Smooth muscle cell (in vitro differentiated cells): ENCODE results near the gene SPAG9. TPM values are rescaled to one million over a fixed set of nuclear protein-coding genes. Genes with fewer than 3 reads are reported as not detected.

Source experiments
- DNase-seq: peaks from one replicate; lab custom pipeline; 2025; ENCODE audit not compliant: unreplicated experiment; lab: John Stamatoyannopoulos, UW
- H2AFZ ChIP-seq: fragments of 200-600 bp; sonication (generic); 2 replicates; pipeline ENCODE4 v1.6.0; 2016; ENCODE audit warnings: antibody characterized with exemption, low read depth, mild to moderate bottlenecking
- H3F3A ChIP-seq: fragments of 200-600 bp; sonication (generic); 2 replicates; pipeline ENCODE4 v1.6.0; 2017; ENCODE audit warnings: antibody characterized with exemption, low read depth
- H3K27ac ChIP-seq: fragments of 200-600 bp; sonication (generic); 2 replicates; pipeline ENCODE4 v1.5.1; 2016; ENCODE audit warnings: low read depth, mild to moderate bottlenecking
- H3K27me3 ChIP-seq: fragments of 200-600 bp; sonication (generic); 2 replicates; pipeline ENCODE4 v1.6.1; 2016; ENCODE audit warnings: low read depth, mild to moderate bottlenecking
- H3K36me3 ChIP-seq: fragments of 200-600 bp; sonication (generic); 2 replicates; pipeline ENCODE4 v1.5.1; 2016; ENCODE audit warnings: low read depth
- H3K4me1 ChIP-seq: fragments of 200-600 bp; sonication (generic); 2 replicates; pipeline ENCODE4 v1.5.1; 2016; ENCODE audit warnings: low read depth
- H3K4me2 ChIP-seq: fragments of 200-600 bp; sonication (generic); 2 replicates; pipeline ENCODE4 v1.6.0; 2016; ENCODE audit warnings: mild to moderate bottlenecking
- H3K4me3 ChIP-seq: fragments of 200-600 bp; sonication (generic); 2 replicates; pipeline ENCODE4 v1.5.1; 2016; ENCODE audit warnings: mild to moderate bottlenecking
- H3K79me2 ChIP-seq: fragments of 200-600 bp; sonication (generic); 2 replicates; pipeline ENCODE4 v1.6.0; 2016; ENCODE audit warnings: low read depth, mild to moderate bottlenecking
- H3K9ac ChIP-seq: fragments of 200-600 bp; sonication (generic); 2 replicates; pipeline ENCODE4 v1.6.0; 2016; ENCODE audit warnings: low read depth
- H3K9me3 ChIP-seq: fragments of 200-600 bp; sonication (generic); replicated peaks from 2 replicates; pipeline ENCODE4 v1.5.1; 2016; ENCODE audit warnings: low read depth
- H4K20me1 ChIP-seq: fragments of 200-600 bp; sonication (generic); 2 replicates; pipeline ENCODE4 v1.6.0; 2016; ENCODE audit warnings: low read depth
- WGBS: methylation state at CpG from one replicate; pipeline ENCODE4 v1.1.7; 2016; ENCODE audit warnings: low lambda C conversion rate; 5-methylcytosine and 5-hydroxymethylcytosine counted together
- polyA plus RNA-seq: library from polyadenylated mRNA; unstranded; fragments of >200 nt; fragmentation: Nextera tagmentation; extraction: Ambion mirVana; gene quantifications from 2 replicates; pipeline ENCODE4 v1.2.1, GENCODE V29; 2016
- total RNA-seq: library from RNA; depleted of rRNA; stranded (reverse); fragments of >200 nt; gene quantifications from 2 replicates; pipeline ENCODE4 v1.2.3, GENCODE V29; 2014
- TF ChIP-seq, protein P1 (sequence below): fragments of 200-600 bp; sonication (generic); IDR thresholded peaks from 2 replicates; pipeline ENCODE4 v1.5.1; 2017; ENCODE audit warnings: borderline replicate concordance, mild to moderate bottlenecking, antibody characterized with exemption; ENCODE audit not compliant: insufficient read depth, poor library complexity, severe bottlenecking

SPAG9 gene
- total and polyA plus RNA-seq, 2 experiments from 2014 or later, result 29.1 to 64.8 TPM

DNA sequence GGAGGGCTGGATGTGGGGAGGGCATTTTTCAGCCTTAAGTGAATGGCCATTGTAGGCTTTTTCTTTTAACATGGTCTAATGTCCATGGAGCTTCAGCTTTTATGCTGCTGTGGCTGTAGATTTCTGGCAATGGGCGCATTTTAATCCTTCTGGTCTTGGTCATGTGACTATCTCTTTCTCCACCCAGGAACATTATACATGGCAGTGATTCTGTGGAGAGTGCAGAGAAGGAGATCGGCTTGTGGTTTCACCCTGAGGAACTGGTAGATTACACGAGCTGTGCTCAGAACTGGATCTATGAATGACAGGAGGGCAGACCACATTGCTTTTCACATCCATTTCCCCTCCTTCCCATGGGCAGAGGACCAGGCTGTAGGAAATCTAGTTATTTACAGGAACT, 40.9 kb upstream of the SPAG9 start:
- H3K27ac ChIP-seq, result no peak overlapping the region
- H3F3A ChIP-seq, result no peaks in the 10 kb centered on the region
- no peak overlapping the region for H2AFZ ChIP-seq
- H3K36me3 ChIP-seq, result peaks cover 10% of the 10 kb centered on the region
- no peak overlapping the region for H3K4me3 ChIP-seq
- peaks cover 15% of the 10 kb centered on the region for H3K79me2 ChIP-seq
- no peak overlapping the region for H3K4me2 ChIP-seq
- no peaks in the 10 kb centered on the region for H4K20me1 ChIP-seq
- H3K9ac ChIP-seq, result no peak overlapping the region
- TF ChIP-seq, protein P1, sequence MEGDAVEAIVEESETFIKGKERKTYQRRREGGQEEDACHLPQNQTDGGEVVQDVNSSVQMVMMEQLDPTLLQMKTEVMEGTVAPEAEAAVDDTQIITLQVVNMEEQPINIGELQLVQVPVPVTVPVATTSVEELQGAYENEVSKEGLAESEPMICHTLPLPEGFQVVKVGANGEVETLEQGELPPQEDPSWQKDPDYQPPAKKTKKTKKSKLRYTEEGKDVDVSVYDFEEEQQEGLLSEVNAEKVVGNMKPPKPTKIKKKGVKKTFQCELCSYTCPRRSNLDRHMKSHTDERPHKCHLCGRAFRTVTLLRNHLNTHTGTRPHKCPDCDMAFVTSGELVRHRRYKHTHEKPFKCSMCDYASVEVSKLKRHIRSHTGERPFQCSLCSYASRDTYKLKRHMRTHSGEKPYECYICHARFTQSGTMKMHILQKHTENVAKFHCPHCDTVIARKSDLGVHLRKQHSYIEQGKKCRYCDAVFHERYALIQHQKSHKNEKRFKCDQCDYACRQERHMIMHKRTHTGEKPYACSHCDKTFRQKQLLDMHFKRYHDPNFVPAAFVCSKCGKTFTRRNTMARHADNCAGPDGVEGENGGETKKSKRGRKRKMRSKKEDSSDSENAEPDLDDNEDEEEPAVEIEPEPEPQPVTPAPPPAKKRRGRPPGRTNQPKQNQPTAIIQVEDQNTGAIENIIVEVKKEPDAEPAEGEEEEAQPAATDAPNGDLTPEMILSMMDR, result no peak
- no peaks in the 10 kb centered on the region for H3K27me3 ChIP-seq
- H3K9me3 ChIP-seq, result no peaks in the 10 kb centered on the region
- H3K4me1 ChIP-seq, result no peaks in the 10 kb centered on the region
- WGBS, result 97% methylated on average over 3 of the region's 3 CpGs
- no peak for DNase-seq

DNA sequence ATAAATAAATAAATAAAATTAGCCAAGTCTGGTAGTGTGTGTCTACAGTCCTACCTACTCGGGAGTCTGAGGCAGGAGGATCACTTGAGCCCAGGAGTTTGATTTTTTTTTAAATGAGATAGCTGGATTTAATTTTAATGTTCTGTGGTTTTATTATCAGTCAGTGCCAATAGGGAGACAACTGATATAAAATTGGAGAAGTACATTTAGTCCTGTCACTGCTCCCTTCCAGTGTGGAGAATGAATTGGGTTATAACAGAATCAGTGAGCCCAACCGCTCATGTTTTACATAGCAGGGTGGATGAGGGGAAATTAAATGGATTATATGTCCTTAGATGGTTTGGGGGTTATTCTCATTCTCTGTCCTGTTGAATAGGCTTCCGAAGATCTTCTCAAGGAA, 38.9 kb upstream of the SPAG9 start:
- H3K27ac ChIP-seq, result no peak overlapping the region
- H3K4me1 ChIP-seq, result peaks cover 5% of the 10 kb centered on the region
- H3K36me3 ChIP-seq, result peaks cover 10% of the 10 kb centered on the region
- no peaks in the 10 kb centered on the region for H3F3A ChIP-seq
- TF ChIP-seq, protein P1, result no peak
- 98% methylated on average over 3 of the region's 3 CpGs for WGBS
- H3K79me2 ChIP-seq, result peaks cover 35% of the 10 kb centered on the region
- no peaks in the 10 kb centered on the region for H3K9me3 ChIP-seq
- no peak overlapping the region for H2AFZ ChIP-seq
- no peaks in the 10 kb centered on the region for H3K27me3 ChIP-seq
- DNase-seq, result no peak
- H3K4me2 ChIP-seq, result no peak overlapping the region
- no peak overlapping the region for H3K4me3 ChIP-seq
- H4K20me1 ChIP-seq, result no peaks in the 10 kb centered on the region
- H3K9ac ChIP-seq, result no peak overlapping the region

DNA sequence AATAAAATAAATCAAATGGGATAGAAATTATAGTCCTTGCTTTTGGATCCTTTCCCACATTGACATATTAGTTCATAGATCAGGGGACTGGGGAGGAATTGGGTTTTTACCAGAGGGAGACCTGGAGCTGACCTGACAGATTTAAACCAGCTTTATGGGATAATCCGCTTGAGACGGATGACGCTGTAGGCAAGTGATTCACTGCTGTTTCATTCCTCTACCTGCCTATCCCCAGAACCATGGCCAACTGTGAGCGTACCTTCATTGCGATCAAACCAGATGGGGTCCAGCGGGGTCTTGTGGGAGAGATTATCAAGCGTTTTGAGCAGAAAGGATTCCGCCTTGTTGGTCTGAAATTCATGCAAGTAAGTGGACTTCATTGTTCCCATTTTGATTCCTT, 34.7 kb upstream of the SPAG9 start:
- DNase-seq, result no peak
- Histone ChIP-seq H3K27ac (no peak overlapping the region), H3K9me3 (no peaks in the 10 kb centered on the region), H4K20me1 (no peaks in the 10 kb centered on the region), H3K9ac (no peak overlapping the region), H3K79me2 (peaks cover 44% of the 10 kb centered on the region), H3K27me3 (no peaks in the 10 kb centered on the region), H3K4me1 (peaks cover 14% of the 10 kb centered on the region), H3K4me2 (no peak overlapping the region), H3K4me3 (no peak overlapping the region), H3F3A (peaks cover 8% of the 10 kb centered on the region), H3K36me3 (peaks cover 5% of the 10 kb centered on the region), H2AFZ (no peak overlapping the region)
- TF ChIP-seq, protein P1, result no peak
- WGBS, result 97% methylated on average over 8 of the region's 8 CpGs

DNA sequence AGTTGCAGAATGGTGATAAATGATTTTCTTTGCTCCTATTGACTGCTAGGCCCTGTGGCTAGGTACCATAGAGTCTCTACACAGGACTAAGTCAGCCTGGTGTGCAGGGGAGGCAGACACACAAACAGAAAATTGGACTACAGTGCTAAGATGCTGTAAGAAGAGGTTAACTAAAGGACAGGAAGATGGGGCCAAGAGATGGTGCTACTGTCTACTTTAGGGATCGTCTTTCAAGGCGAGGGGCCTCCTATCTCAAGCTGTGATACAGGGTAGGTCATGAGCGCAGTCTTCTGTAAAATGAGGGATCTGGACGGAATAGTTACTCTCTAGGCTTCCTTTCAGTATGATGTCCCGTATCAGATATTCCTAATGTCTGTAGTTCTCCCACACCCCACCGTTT, 33.5 kb upstream of the SPAG9 start:
- Histone ChIP-seq H3K36me3 (no peaks in the 10 kb centered on the region), H3K27me3 (no peaks in the 10 kb centered on the region), H3K4me1 (peaks cover 14% of the 10 kb centered on the region), H2AFZ (peak overlapping the region; percentile 72), H3F3A (peaks cover 8% of the 10 kb centered on the region), H3K9me3 (no peaks in the 10 kb centered on the region), H3K4me2 (peak overlapping the region; percentile 97), H3K9ac (peak overlapping the region; percentile 65), H3K27ac (peak overlapping the region; percentile 72), H4K20me1 (no peaks in the 10 kb centered on the region), H3K79me2 (peaks cover 44% of the 10 kb centered on the region), H3K4me3 (peak overlapping the region; percentile 66)
- TF ChIP-seq, protein P1, result no peak
- WGBS, result 13% methylated on average over 6 of the region's 6 CpGs
- no peak for DNase-seq
